ENCODE data around the gene RYR2. TPM values are rescaled to one million over a fixed set of nuclear protein-coding genes. Genes with fewer than 3 reads are reported as not detected.

Gene RYR2
- total and polyA plus RNA-seq, 2 of the 8 experiments (the other 6 are each of a cell fraction or from before 2014, with no cell fraction given) = 1.3 to 4.4 TPM

- Histone ChIP-seq H3K79me2 (ENCODE audit: control insufficient read depth in 1 of 2, insufficient read depth in 2 of 2, low read length in 2 of 2) (no peaks in the 10 kb centered on the region), H4K5ac (ENCODE audit: insufficient read length, low read depth, low read length) (no peak overlapping the region), H3K23me2 (ENCODE audit: low read depth, low read length) (no peaks in the 10 kb centered on the region), H4K91ac (replicated peaks; ENCODE audit: insufficient read length, low read length) (no peak overlapping the region), H3K4me3 (ENCODE audit: extremely low read depth in 1 of 4, insufficient read depth in 2 of 4, low read depth in 3 of 4, low read length in 4 of 4) (no peak overlapping the region), H2BK20ac (ENCODE audit: low read length) (no peak overlapping the region), H3K27me3 (replicated peaks in 1 of 4; ENCODE audit: control insufficient read depth in 3 of 4, extremely low read depth in 1 of 4, insufficient read depth in 3 of 4, low read length in 3 of 4) (no peaks in the 10 kb centered on the region), H3K56ac (replicated peaks; ENCODE audit: insufficient read length, low read depth, low read length) (no peak overlapping the region), H2BK15ac (ENCODE audit: low read length) (no peak overlapping the region), H3K9ac (replicated peaks in 1 of 4; ENCODE audit: extremely low read depth in 1 of 4, low read depth in 3 of 4, low read length in 3 of 4) (no peak overlapping the region), H3K36me3 (ENCODE audit: control insufficient read depth in 2 of 4, insufficient read depth in 4 of 4, low read length in 3 of 4) (no peaks in the 10 kb centered on the region), H4K20me1 (replicated peaks in 1 of 2; ENCODE audit: control insufficient read depth in 1 of 2, insufficient read depth in 2 of 2, low read length in 2 of 2) (no peaks in the 10 kb centered on the region), H3K27ac (ENCODE audit: low read depth, low read length) (no peak overlapping the region), H2BK5ac (ENCODE audit: low read depth, low read length) (no peak overlapping the region), H2BK12ac (ENCODE audit: low read depth, low read length) (no peak overlapping the region), H2AK5ac (ENCODE audit: low read depth, low read length) (no peak overlapping the region), H4K8ac (ENCODE audit: extremely low read depth, insufficient read depth, low read length) (no peak overlapping the region), H2BK120ac (replicated peaks; ENCODE audit: low read depth, low read length) (no peak overlapping the region), H3K4me2 (ENCODE audit: insufficient read depth in 1 of 2, low read depth in 2 of 2, low read length in 2 of 2) (no peak overlapping the region), H3K4ac (replicated peaks; ENCODE audit: insufficient read length, low read depth, low read length) (no peak overlapping the region), H3K9me3 (ENCODE audit: insufficient read depth in 2 of 2, low read depth in 1 of 2, low read length in 1 of 2) (no peaks in the 10 kb centered on the region), H2AFZ (ENCODE audit: low read length) (no peak overlapping the region), H3K18ac (ENCODE audit: extremely low read depth, low read length) (no peak overlapping the region), H3K14ac (ENCODE audit: insufficient read length) (no peak overlapping the region), H3K23ac (ENCODE audit: insufficient read length) (no peak overlapping the region), H3K4me1 (replicated peaks in 1 of 4; ENCODE audit: control insufficient read depth in 3 of 4, insufficient read depth in 4 of 4, low read length in 3 of 4) (no peaks in the 10 kb centered on the region), H3K79me1 (ENCODE audit: low read depth, low read length) (no peaks in the 10 kb centered on the region)
- POLR2A ChIA-PET (ENCODE audit: partially characterized antibody) = no interaction called here
- WGBS, 2 experiments (ENCODE audit: extremely low coverage in 1 of 2, insufficient coverage in 1 of 2, insufficient read length in 1 of 2, insufficient replicate concordance in 2 of 2, low coverage in 1 of 2, low lambda C conversion rate in 2 of 2, missing lambda C conversion rate in 1 of 2) = 90% methylated on average over 11 of the region's 11 CpGs; no CpG with 5 or more reads in 1 of the 2 experiments
- CTCF ChIA-PET (ENCODE audit: partially characterized antibody) = interaction anchor here (1.1 kb wide), 1 partner anchor 49 kb away, joined by 3 read pairs; no protein-coding TSS in a partner anchor
- no peak for DNase-seq (ENCODE audit: low read depth in 1 of 2, low spot score in 2 of 2)
- peak; percentile 24 for FAIRE-seq
- no peak for TF ChIP-seq JUN (IDR thresholded peaks at IDR 0.05; ENCODE audit: low read depth, low read length)
These were observed 744.2 kb downstream of the RYR2 start for GRCh38 chr1:237786066-237786719.
